Urothelium cell line (cell line): Measurements from ENCODE around the gene EAF1.
"Not testable (repeated sequence)": the region's sequence is repeated elsewhere in the genome, so short reads cannot be mapped to it uniquely, and the experiment has no call there.

Experiments used
- DNase-seq: peaks from one replicate; pipeline ENCODE4 v3.0.0; 2011; ENCODE audit warnings: low spot score, mixed read lengths
- FAIRE-seq: peaks from 2 replicates; lab custom pipeline; 2011; peaks lifted over from hg19 to GRCh38; lab: Jason Lieb, UNC

EAF1 gene

GRCh38 chr3:15451216-15452113, 24.1 kb downstream of the EAF1 start:
- DNase-seq (no peak), FAIRE-seq (no peak)

GRCh38 chr3:15452156-15452555, 24.8 kb downstream of the EAF1 start:
- FAIRE-seq (no peak), DNase-seq (no peak)

GRCh38 chr3:15452961-15453360, 25.6 kb downstream of the EAF1 start:
- DNase-seq (no peak), FAIRE-seq (no peak)

- FAIRE-seq (no peak), DNase-seq (no peak)
Measured at GRCh38 chr3:15453501-15453900, 26.1 kb downstream of the EAF1 start.

- no peak for FAIRE-seq
- no peak for DNase-seq
Measured at GRCh38 chr3:15453991-15454625, 26.7 kb downstream of the EAF1 start.

- DNase-seq: no peak
- no peak for FAIRE-seq
Measured at GRCh38 chr3:15454965-15455364, 27.6 kb downstream of the EAF1 start.

GRCh38 chr3:15455756-15456155, 28.4 kb downstream of the EAF1 start:
- DNase-seq: no peak
- peak; percentile 5 for FAIRE-seq

- DNase-seq (no peak), FAIRE-seq (no peak)
Measured at GRCh38 chr3:15456321-15456720, 28.9 kb downstream of the EAF1 start.

GRCh38 chr3:15456915-15457314, 29.5 kb downstream of the EAF1 start:
- not testable (repeated sequence) for FAIRE-seq, DNase-seq

- FAIRE-seq: no peak
- no peak for DNase-seq
Measured at GRCh38 chr3:15458212-15458780, 30.9 kb downstream of the EAF1 start.

GRCh38 chr3:15460891-15461531, 33.6 kb downstream of the EAF1 start:
- FAIRE-seq: no peak

GRCh38 chr3:15462451-15462850, 35.1 kb downstream of the EAF1 start:
- FAIRE-seq: no peak
- no peak for DNase-seq

More at GRCh38 chr3:15460891-15461531, 33.6 kb downstream of the EAF1 start:
- DNase-seq: no peak

GRCh38 chr3:15465876-15466585, 38.6 kb downstream of the EAF1 start:
- no peak for FAIRE-seq

GRCh38 chr3:15467227-15468181, 40.1 kb downstream of the EAF1 start:
- no peak for FAIRE-seq
- DNase-seq: no peak

More at GRCh38 chr3:15465876-15466585, 38.6 kb downstream of the EAF1 start:
- DNase-seq: no peak

- no peak for DNase-seq
- no peak for FAIRE-seq
Measured at GRCh38 chr3:15470261-15470660, 42.9 kb downstream of the EAF1 start.

GRCh38 chr3:15470849-15471248, 43.5 kb downstream of the EAF1 start:
- FAIRE-seq (no peak), DNase-seq (no peak)

GRCh38 chr3:15471861-15472260, 44.5 kb downstream of the EAF1 start:
- DNase-seq (no peak), FAIRE-seq (no peak)

- DNase-seq: no peak
- no peak for FAIRE-seq
Measured at GRCh38 chr3:15475161-15475560, 47.8 kb downstream of the EAF1 start.

GRCh38 chr3:15476378-15476777, 49.0 kb downstream of the EAF1 start:
- DNase-seq: no peak

More at GRCh38 chr3:15476378-15476777, 49.0 kb downstream of the EAF1 start:
- FAIRE-seq: no peak
